ENCODE data around the gene TOR1AIP2. TPM values are rescaled to one million over a fixed set of nuclear protein-coding genes. Genes with fewer than 3 reads are reported as not detected.

TOR1AIP2 gene
- total RNA-seq, 1 experiment from 2014 or later = 63.6 TPM

DNA sequence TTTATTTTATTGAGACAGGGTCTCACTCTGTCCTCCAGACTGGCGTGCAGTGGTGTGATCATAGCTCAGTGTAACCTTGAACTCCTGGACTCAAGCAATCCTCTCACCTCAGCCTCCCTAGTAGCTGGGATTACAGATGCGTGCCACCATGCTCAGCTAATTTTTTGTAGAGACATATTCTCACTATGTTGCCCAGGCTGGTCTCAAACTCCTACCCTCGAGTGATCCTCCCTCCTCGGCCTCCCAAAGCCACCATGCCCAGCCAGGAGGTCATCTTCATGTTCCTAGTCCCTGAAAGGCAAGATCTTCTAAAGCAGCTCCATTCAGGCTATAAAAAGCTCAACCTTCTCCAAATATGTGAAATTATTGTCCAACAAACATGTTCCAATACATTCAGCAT, 53.9 kb downstream of the TOR1AIP2 start:
- Histone ChIP-seq H3K9me3 (replicated peaks) (no peaks in the 10 kb centered on the region), H3K4me3 (no peak overlapping the region), H3K27ac (no peak overlapping the region), H3K36me3 (no peaks in the 10 kb centered on the region), H3K27me3 (no peaks in the 10 kb centered on the region), H3K4me1 (peaks cover 3% of the 10 kb centered on the region; the same call in 1 of the 2 replicates)
- DNase-seq = no peak

GRCh38 chr1:179822065-179822464, 55.5 kb downstream of the TOR1AIP2 start:
- no peak for DNase-seq

GRCh38 chr1:179821524-179821923, 56.1 kb downstream of the TOR1AIP2 start:
- no peak overlapping the region for H3K4me3 ChIP-seq
- H3K27ac ChIP-seq = no peak overlapping the region
- peaks cover 19% of the 10 kb centered on the region for H3K4me1 ChIP-seq
- H3K36me3 ChIP-seq = no peaks in the 10 kb centered on the region
- no peaks in the 10 kb centered on the region for H3K9me3 ChIP-seq (replicated peaks)
- H3K27me3 ChIP-seq = no peaks in the 10 kb centered on the region
- no peak for DNase-seq

More at GRCh38 chr1:179822065-179822464, 55.5 kb downstream of the TOR1AIP2 start:
- Histone ChIP-seq H3K9me3 (replicated peaks) (no peaks in the 10 kb centered on the region), H3K4me3 (no peak overlapping the region), H3K4me1 (peaks cover 15% of the 10 kb centered on the region), H3K27me3 (no peaks in the 10 kb centered on the region), H3K27ac (no peak overlapping the region), H3K36me3 (no peaks in the 10 kb centered on the region)

- peaks cover 24% of the 10 kb centered on the region for H3K4me1 ChIP-seq
- H3K4me3 ChIP-seq = no peak overlapping the region
- H3K27ac ChIP-seq = no peak overlapping the region
- no peaks in the 10 kb centered on the region for H3K9me3 ChIP-seq (replicated peaks)
- H3K27me3 ChIP-seq = no peaks in the 10 kb centered on the region
- H3K36me3 ChIP-seq = no peaks in the 10 kb centered on the region
- DNase-seq = no peak
These were observed 57.2 kb downstream of the TOR1AIP2 start for GRCh38 chr1:179820226-179820970.

- Histone ChIP-seq H3K9me3 (replicated peaks) (no peaks in the 10 kb centered on the region), H3K4me1 (peaks cover 24% of the 10 kb centered on the region), H3K27me3 (no peaks in the 10 kb centered on the region), H3K27ac (no peak overlapping the region), H3K4me3 (no peak overlapping the region), H3K36me3 (no peaks in the 10 kb centered on the region)
- no peak for DNase-seq
These were observed 58.8 kb downstream of the TOR1AIP2 start for GRCh38 chr1:179818743-179819173.

GRCh38 chr1:179818260-179818659, 59.3 kb downstream of the TOR1AIP2 start:
- Histone ChIP-seq H3K4me3 (no peak overlapping the region), H3K27me3 (no peaks in the 10 kb centered on the region), H3K27ac (peak overlapping the region; percentile 23), H3K4me1 (peaks cover 24% of the 10 kb centered on the region), H3K36me3 (no peaks in the 10 kb centered on the region), H3K9me3 (replicated peaks) (no peaks in the 10 kb centered on the region)
- no peak for DNase-seq

DNA sequence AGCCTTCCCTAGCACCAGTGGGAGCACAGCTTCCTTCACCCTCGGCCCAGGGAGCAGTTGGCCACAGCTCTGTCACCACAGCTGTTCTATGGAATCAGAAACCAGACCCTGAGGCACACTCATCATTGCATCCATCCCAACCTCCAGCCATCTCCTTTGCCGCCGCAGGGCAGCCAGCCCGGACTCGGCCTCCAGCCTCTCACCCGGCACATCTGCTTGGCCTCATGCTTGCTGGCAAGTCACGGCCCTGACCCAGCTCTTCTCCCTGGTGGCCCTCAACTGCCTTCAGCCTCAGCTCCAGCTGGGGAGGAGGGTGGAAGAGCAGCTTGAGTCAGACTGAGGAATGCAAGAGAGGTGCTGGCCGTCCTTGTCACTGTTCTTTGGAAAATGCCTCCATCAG, 59.8 kb downstream of the TOR1AIP2 start:
- peak; percentile 87 to 92 for DNase-seq
- Histone ChIP-seq H3K27ac (peak overlapping the region; percentile 23), H3K4me3 (no peak overlapping the region), H3K36me3 (no peaks in the 10 kb centered on the region), H3K27me3 (no peaks in the 10 kb centered on the region; the same call in 1 of the 2 replicates), H3K9me3 (replicated peaks) (no peaks in the 10 kb centered on the region), H3K4me1 (peaks cover 24% of the 10 kb centered on the region)

- Histone ChIP-seq H3K36me3 (no peaks in the 10 kb centered on the region), H3K9me3 (replicated peaks) (no peaks in the 10 kb centered on the region), H3K27ac (no peak overlapping the region; the same call in 1 of the 2 replicates), H3K27me3 (no peaks in the 10 kb centered on the region; the same call in 1 of the 2 replicates), H3K4me1 (peaks cover 24% of the 10 kb centered on the region), H3K4me3 (no peak overlapping the region)
- no peak for DNase-seq
These were observed 60.5 kb downstream of the TOR1AIP2 start for GRCh38 chr1:179817056-179817455.

- Histone ChIP-seq H3K27ac (no peak overlapping the region), H3K4me1 (peaks cover 24% of the 10 kb centered on the region), H3K36me3 (no peaks in the 10 kb centered on the region), H3K4me3 (peak overlapping the region; percentile 62), H3K27me3 (no peaks in the 10 kb centered on the region; the same call in 1 of the 2 replicates), H3K9me3 (replicated peaks) (no peaks in the 10 kb centered on the region)
- peak; percentile 41 to 56 for DNase-seq
These were observed 61.2 kb downstream of the TOR1AIP2 start for GRCh38 chr1:179816196-179816960.

DNA sequence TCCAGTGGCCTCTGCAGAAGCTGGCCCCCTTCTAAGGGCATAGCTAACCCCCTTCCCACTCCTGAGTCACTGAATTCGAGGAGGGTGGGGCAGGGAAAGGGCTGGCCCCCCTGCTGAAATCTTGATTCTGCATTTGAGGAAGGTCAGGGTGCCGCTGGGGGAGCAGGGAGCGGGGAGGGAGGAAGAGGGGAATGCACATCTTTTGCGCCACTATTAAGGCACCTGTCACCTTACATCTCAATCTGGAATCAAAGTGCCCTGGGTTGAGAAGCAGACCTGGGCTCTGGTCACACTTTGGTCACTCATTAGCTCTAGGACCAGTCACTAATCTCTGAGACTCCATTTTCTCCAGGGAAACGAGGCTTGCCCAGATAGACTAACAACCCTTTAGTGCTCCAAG, 62.0 kb downstream of the TOR1AIP2 start:
- Histone ChIP-seq H3K4me1 (peaks cover 24% of the 10 kb centered on the region), H3K36me3 (no peaks in the 10 kb centered on the region), H3K27ac (no peak overlapping the region), H3K4me3 (peak overlapping the region; percentile 62), H3K9me3 (replicated peaks) (no peaks in the 10 kb centered on the region), H3K27me3 (no peaks in the 10 kb centered on the region; the same call in 1 of the 2 replicates)
- peak in 1 of 2 experiments; percentile 30 for DNase-seq

DNA sequence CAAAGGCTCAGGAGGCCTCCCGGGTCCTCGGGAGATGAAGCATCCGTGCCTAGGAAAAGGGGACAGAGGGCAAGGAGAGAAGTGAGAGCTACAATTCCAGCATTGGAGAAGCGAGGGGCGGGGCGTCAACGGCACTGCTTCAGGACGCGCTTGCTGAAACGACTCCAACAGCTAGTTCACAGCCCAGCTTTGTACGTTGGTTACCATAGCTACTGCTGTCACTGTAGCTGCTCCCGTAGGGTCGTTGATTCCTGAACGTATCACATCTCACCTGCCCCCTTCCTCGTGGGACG, 63.1 kb downstream of the TOR1AIP2 start:
- H3K9me3 ChIP-seq (replicated peaks) = no peaks in the 10 kb centered on the region
- peak overlapping the region; percentile 62 for H3K4me3 ChIP-seq
- H3K4me1 ChIP-seq = peaks cover 24% of the 10 kb centered on the region
- H3K27ac ChIP-seq = no peak overlapping the region
- H3K36me3 ChIP-seq = no peaks in the 10 kb centered on the region
- DNase-seq = no peak
- no peaks in the 10 kb centered on the region; the same call in 1 of the 2 replicates for H3K27me3 ChIP-seq

GRCh38 chr1:179813626-179814545, 63.7 kb downstream of the TOR1AIP2 start:
- no peak overlapping the region for H3K4me3 ChIP-seq
- H3K36me3 ChIP-seq = no peaks in the 10 kb centered on the region
- DNase-seq = no peak
- H3K27ac ChIP-seq = no peak overlapping the region
- H3K9me3 ChIP-seq (replicated peaks) = no peaks in the 10 kb centered on the region
- H3K4me1 ChIP-seq = peaks cover 24% of the 10 kb centered on the region
- no peaks in the 10 kb centered on the region; the same call in 1 of the 2 replicates for H3K27me3 ChIP-seq

DNA sequence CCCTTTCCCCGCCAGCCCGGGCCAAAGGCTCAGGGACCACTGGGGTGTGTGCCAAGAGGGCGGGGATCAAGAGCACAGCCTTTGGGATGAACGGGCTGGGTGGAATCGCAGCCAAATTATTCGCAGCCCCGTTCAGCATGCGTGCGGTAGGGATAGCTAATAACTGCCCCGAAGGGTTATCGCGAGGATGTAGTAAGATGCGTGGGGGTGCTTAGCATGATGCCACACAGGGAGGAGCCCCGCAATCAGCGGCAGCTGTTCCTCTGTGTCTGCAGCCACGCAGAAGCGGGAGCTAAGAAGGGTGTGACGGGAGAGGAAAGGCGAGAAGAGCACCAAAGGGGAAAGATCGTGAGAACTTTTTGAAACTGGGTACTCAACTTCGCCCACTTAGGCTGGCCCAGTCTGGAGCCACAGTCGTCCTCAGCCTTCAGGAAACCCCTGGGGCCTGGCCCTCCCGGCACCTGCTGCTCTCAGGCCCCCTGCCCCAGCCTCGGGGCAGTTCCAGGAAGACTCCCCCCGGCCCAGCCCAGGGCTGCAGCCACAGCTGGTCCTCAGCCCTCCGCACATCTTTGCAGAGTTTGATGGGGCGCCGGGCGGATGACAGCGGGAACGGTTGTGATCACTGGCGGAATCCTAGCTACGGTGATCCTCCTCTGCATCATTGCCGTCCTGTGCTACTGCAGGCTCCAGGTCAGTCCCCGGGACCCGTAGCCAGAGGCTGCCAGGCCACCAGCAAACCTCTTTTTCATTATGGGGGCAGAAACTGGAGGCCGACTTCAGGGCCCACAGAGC, 64.9 kb downstream of the TOR1AIP2 start:
- H3K9me3 ChIP-seq (replicated peaks) = no peaks in the 10 kb centered on the region
- no peak overlapping the region for H3K27ac ChIP-seq
- H3K4me1 ChIP-seq = peaks cover 16% of the 10 kb centered on the region
- H3K36me3 ChIP-seq = no peaks in the 10 kb centered on the region
- H3K4me3 ChIP-seq = peak overlapping the region; percentile 25
- H3K27me3 ChIP-seq = no peaks in the 10 kb centered on the region; the same call in 1 of the 2 replicates
- DNase-seq = peak; percentile 52 to 62

DNA sequence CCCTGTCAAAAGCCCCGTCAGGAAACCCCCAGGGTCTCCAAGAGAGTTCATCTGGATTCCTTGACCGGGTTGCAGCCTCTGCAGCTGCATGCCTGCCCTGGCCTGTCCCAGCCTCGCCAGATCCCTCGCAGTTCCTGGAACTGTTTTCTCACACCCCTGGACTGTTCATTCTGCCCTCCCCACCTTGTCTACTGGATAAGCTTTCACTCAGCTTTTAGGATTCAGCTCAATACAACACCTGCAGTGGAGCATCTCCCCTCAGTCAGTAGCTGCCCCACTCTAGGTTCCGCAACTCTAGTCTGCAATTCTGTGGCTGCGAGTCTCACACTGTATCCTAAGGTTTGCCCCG, 67.3 kb downstream of the TOR1AIP2 start:
- Histone ChIP-seq H3K27ac (no peak overlapping the region), H3K4me3 (no peak overlapping the region), H3K4me1 (no peaks in the 10 kb centered on the region), H3K27me3 (no peaks in the 10 kb centered on the region; the same call in 1 of the 2 replicates), H3K9me3 (replicated peaks) (no peaks in the 10 kb centered on the region), H3K36me3 (no peaks in the 10 kb centered on the region)
- no peak for DNase-seq

All from SJCRH30 (cell line).